GM10248 (cell line): Measurements from ENCODE around the gene OR5B12.
"Not testable (repeated sequence)": the region's sequence is repeated elsewhere in the genome, so short reads cannot be mapped to it uniquely, and the experiment has no call there.

Experiments
- CTCF ChIA-PET: fragments of 300-600 bp; sonication (Branson Sonifier 250); formaldehyde crosslinking; extraction: SDS; loops from one replicate; lab custom pipeline; 2021; ENCODE audit warnings: antibody characterized with exemption; lab: Yijun Ruan, JAX
- POLR2A ChIA-PET: fragments of 350-650 bp; sonication (Branson Sonifier 250); formaldehyde crosslinking; extraction: SDS; loops from one replicate; lab custom pipeline; 2020; ENCODE audit warnings: antibody characterized with exemption; lab: Yijun Ruan, JAX
- DNase-seq: peaks from one replicate; pipeline ENCODE4 v3.0.0; 2012; ENCODE audit errors: extremely low spot score
- TF ChIP-seq, protein P1 (sequence below): IDR thresholded peaks from 2 replicates; pipeline ENCODE4 v1.5.1; 2012; ENCODE audit warnings: mild to moderate bottlenecking, low read depth; ENCODE audit errors: extremely low read depth, missing control alignments, control extremely low read depth

The OR5B12 gene

GRCh38 chr11:58429273-58429672 lies 12.8 kb downstream of the OR5B12 start:
- ChIA-PET CTCF (no interaction called here), POLR2A (no interaction called here)
- DNase-seq = no peak
- TF ChIP-seq, protein P1, sequence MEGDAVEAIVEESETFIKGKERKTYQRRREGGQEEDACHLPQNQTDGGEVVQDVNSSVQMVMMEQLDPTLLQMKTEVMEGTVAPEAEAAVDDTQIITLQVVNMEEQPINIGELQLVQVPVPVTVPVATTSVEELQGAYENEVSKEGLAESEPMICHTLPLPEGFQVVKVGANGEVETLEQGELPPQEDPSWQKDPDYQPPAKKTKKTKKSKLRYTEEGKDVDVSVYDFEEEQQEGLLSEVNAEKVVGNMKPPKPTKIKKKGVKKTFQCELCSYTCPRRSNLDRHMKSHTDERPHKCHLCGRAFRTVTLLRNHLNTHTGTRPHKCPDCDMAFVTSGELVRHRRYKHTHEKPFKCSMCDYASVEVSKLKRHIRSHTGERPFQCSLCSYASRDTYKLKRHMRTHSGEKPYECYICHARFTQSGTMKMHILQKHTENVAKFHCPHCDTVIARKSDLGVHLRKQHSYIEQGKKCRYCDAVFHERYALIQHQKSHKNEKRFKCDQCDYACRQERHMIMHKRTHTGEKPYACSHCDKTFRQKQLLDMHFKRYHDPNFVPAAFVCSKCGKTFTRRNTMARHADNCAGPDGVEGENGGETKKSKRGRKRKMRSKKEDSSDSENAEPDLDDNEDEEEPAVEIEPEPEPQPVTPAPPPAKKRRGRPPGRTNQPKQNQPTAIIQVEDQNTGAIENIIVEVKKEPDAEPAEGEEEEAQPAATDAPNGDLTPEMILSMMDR = no peak

GRCh38 chr11:58428021-58428420 lies 14.0 kb downstream of the OR5B12 start, which contains the start of gene OR5B2:
OR5B2 (minus strand) TSS chr11:58428121; CDS start chr11:58423261, 4,860 bp downstream.
- DNase-seq = no peak
- ChIA-PET POLR2A (no interaction called here), CTCF (no interaction called here)
- TF ChIP-seq, protein P1 = no peak

GRCh38 chr11:58406774-58407173 lies 35.3 kb downstream of the OR5B12 start, which contains the start of gene OR5B3:
OR5B3 (minus strand) TSS chr11:58406874; CDS start chr11:58403409, 3,465 bp downstream.
- TF ChIP-seq, protein P1 = no peak
- POLR2A ChIA-PET = no interaction called here
- no peak for DNase-seq
- CTCF ChIA-PET = interaction anchor here (1.3 kb wide), 1 partner anchor 10 kb away, joined by 5 read pairs; no protein-coding TSS in a partner anchor

DNA sequence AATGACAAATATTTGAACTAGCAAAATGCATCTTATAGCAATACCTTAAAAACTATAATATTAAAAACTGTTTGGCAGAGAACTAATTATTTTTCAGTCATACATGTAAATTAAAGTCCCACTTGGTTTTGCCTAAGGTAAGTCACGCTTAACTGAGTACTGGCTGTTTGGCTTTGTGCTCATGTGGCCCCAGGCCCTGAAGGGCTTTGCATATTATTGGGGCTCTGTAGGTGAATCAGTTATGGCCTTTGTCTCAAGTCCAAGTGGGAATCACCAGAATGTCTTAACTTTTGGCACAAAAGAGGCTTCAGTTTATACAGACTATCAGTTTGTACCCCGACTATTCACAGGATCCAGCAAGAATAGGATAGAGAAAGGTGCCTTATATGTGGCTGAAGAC lies 42.4 kb downstream of the OR5B12 start:
- POLR2A ChIA-PET, CTCF ChIA-PET, DNase-seq: not testable (repeated sequence)

DNA sequence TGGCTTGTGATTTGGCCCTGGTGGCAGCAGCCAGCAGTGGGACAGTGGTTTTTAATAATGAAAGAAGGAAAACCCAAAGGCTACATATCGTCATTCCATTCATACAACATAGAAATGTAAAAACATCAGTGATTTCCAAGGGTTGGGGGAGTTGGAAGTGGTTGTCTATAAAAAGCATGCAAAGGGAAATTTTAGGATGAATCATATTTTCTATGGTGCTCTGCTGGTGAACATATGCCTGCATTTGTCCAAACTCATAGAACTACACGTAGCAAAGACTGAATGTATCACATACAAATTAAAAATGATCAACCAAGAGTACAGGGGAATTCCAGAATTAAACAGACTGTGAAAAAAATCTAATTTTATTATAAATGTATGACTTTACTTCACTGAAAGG lies 46.5 kb downstream of the OR5B12 start:
- DNase-seq = no peak
- TF ChIP-seq, protein P1 = no peak
- POLR2A ChIA-PET = no interaction called here
- CTCF ChIA-PET = no interaction called here

- no peak for DNase-seq
- TF ChIP-seq, protein P1 = no peak
- CTCF ChIA-PET = no interaction called here
- POLR2A ChIA-PET = no interaction called here
These were observed 47.8 kb downstream of the OR5B12 start for GRCh38 chr11:58394195-58394594.

GRCh38 chr11:58392746-58393145 lies 49.3 kb downstream of the OR5B12 start:
- no peak for DNase-seq
- ChIA-PET CTCF (no interaction called here), POLR2A (no interaction called here)
- TF ChIP-seq, protein P1 = no peak
